ENCODE data around the gene SMIM28. TPM values are rescaled to one million over a fixed set of nuclear protein-coding genes. Genes with fewer than 3 reads are reported as not detected.
A peak's percentile ranks its signal among the peaks of the same experiment; 100 is the strongest.
"Not testable (repeated sequence)": the region's sequence is repeated elsewhere in the genome, so short reads cannot be mapped to it uniquely, and the experiment has no call there.

The SMIM28 gene
- total RNA-seq, 2 donors from 2014 or later = not detected

DNA sequence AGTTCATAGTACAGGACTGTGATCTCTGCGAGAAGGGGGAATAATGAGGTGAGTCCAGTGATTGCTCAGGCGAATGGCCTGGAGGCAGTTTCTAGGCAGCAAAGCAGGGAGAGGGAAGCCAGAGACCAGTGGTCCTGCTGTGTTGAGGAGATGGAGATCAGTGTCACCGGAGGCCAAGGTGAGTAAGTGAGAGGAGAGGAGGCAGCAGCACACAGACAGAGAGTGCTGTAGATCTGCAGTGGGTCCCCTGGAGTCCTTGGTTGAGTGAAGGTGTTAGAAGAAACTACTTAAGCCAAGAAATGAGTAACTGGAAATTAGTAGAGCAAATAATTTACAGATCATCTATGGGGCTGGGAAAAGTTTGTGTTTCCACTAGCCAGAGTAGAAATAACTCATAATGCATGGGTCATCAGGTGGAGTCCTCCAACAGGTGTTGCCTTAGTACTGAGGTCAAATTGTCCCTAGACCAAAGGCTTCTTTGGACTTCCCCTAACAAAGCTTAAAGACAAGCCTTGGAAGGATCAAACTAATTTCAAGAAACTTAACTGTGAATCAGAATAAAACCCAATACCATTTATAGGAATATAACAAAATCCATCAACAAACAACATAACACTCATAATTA, 39.9 kb downstream of the SMIM28 start:
- H3K27ac Mint-ChIP-seq = peak overlapping the region; percentile 2 to 94
- peak; percentile 70 to 89 for ATAC-seq

DNA sequence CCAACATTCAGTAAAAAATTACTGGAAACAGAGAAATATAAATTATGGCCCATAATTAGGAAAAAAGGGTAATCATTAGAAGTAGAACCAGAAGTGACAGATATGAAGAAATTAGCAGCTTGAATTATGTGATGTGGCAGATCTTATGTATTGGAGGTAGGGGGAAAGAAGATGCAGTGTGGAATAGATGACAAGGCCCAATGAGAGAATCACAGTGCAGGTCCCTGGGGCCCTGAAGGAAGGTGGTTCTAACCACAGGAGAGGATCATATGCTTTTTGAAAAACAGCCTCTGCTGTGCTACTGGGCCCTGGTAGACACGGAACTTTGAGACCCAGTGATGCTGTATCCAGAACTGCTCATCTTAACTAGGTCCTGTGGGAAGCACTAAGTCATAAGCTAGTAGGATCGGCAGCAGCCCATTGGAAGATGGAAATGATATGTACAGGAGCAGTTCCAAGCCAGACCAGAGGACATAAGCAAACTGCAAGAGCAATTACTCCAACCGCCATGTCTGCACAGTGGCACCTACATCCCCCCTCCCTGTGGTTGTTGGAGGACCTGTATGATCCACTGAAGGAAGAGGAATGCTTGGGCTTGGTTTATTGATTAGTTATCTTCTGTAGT, 40.5 kb downstream of the SMIM28 start:
- H3K36me3 Mint-ChIP-seq = peaks cover 34 to 39% of the 10 kb centered on the region in 2 donors
- ATAC-seq = peak; percentile 37 to 78
- H3K9me3 Mint-ChIP-seq = peaks cover 0 to 15% of the 10 kb centered on the region in 2 donors
- no peak for DNase-seq (ENCODE audit: low spot score in 2 of 2)
- H3K27ac Mint-ChIP-seq = peak overlapping the region in 1 of 2 donors; percentile 94

More for the DNA sequence above, 39.9 kb downstream of the SMIM28 start:
- H3K36me3 Mint-ChIP-seq = peaks cover 34 to 39% of the 10 kb centered on the region in 2 donors
- H3K9me3 Mint-ChIP-seq = peaks cover 0 to 15% of the 10 kb centered on the region in 2 donors
- peak in 1 of 2 donors; percentile 14 for DNase-seq (ENCODE audit: low spot score in 2 of 2)

DNA sequence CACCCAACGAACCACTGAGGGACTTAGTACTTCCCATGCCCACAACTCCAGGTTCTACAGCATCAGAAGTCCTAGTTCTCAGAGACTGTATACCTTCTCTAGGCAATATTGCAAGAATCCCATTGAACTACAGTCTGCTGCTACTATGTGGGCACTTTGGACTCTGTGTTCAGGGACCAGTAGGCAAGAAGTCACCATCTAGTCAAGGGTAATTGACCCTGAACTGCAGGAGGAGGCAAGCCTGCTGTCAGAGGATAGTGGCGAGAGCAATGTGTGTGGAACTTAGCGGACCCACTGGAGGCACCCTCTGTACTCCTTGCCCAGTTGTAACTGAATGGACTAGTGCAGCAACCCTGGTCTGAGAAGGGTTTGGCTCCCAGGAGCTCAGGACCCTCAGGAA, 42.1 kb downstream of the SMIM28 start:
- Mint-ChIP-seq H3K27ac (no peak overlapping the region), H3K36me3 (peaks cover 23 to 32% of the 10 kb centered on the region in 2 donors), H3K9me3 (peaks cover 0 to 15% of the 10 kb centered on the region in 2 donors)
- no peak for DNase-seq (ENCODE audit: low spot score in 2 of 2)
- no peak for ATAC-seq

DNA sequence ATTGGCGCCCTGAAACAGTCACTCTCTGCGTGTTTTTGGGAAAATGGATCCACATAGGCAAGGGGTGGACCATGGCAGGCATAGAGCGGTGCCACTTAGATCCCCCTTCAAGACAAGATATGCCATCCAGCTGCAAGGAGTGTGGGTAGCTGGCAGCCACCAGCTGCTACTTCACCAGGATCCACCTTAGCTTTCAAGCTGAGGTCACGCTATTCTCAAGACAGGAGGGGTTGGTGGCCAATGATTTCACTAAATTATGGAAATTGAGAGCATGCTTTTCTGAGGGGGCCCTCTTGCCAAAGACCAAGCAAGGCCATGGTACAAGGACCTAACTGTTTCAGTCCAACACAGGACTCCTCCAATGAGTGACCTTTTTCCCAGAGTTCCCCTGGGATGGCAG, 42.7 kb downstream of the SMIM28 start:
- Mint-ChIP-seq H3K27ac (no peak overlapping the region), H3K9me3 (peaks cover 0 to 15% of the 10 kb centered on the region in 2 donors), H3K36me3 (peaks cover 23 to 32% of the 10 kb centered on the region in 2 donors)
- DNase-seq (ENCODE audit: low spot score in 2 of 2) = no peak
- ATAC-seq = no peak

DNA sequence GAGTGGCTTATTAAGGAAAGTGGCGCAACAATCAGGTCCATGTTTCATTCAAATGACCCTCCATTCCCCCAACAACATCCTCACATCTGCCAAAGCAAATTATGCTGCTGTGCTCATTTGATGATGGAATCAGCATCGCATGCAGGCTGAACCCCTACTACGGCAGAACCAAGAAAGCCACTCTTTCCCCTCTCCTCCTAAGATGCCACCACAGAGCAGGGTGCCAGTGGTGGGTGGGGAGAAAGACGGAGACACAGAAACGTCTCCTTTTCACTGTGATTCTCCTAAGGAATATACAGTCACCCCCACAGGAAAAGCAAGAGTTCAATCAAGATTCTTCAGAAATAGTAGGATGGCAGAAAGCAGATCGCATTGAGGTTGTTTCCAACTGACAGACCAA, 43.4 kb downstream of the SMIM28 start:
- Mint-ChIP-seq H3K27ac (no peak overlapping the region), H3K36me3 (peaks cover 21 to 29% of the 10 kb centered on the region in 2 donors), H3K9me3 (peaks cover 0 to 15% of the 10 kb centered on the region in 2 donors)
- DNase-seq (ENCODE audit: low spot score in 2 of 2) (no peak), ATAC-seq (no peak)

DNA sequence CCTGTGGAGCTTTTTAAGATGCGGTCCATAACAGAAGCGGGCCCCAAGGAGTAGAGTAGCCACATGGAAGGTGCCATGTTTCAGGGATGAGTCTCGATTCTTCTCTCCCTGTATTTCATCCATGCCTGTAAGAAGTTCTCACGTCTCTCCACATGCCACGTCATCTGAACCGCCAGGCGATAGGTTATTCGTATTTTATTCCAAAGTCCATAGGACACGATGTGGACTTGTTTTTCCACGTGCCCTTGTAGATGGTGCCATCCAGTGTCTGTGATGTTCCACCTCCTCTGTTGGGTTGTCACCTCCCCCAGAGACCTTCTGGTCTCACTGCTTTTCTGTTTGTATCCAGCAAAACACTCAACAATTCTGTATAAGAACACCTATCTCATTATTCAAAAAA, 43.9 kb downstream of the SMIM28 start:
- ATAC-seq (no peak), DNase-seq (ENCODE audit: low spot score in 2 of 2) (no peak)
- H3K36me3 Mint-ChIP-seq = peaks cover 17 to 24% of the 10 kb centered on the region in 2 donors
- H3K27ac Mint-ChIP-seq = no peak overlapping the region
- peaks cover 0 to 15% of the 10 kb centered on the region in 2 donors for H3K9me3 Mint-ChIP-seq

DNA sequence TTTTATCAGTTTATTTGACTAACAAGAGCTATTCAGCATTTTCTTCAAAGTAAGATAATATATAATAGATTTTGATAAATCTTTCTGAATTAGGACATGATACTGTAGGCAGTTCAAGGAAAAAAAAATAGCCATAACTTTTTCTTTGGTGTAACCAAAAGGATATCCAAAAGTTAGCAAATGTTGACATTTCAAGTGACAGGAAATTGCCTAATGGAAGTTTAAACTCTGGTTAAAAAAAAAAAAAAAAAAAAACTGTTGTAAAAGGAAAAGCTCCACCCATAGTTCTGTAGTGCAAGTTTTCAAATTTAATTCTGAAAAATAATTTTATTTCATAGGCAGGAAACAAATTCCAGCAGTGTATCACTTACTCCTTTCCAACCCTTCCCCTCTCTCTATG, 45.2 kb downstream of the SMIM28 start:
- Mint-ChIP-seq H3K27ac (no peak overlapping the region), H3K9me3 (peaks cover 0 to 15% of the 10 kb centered on the region in 2 donors), H3K36me3 (peaks cover 15 to 17% of the 10 kb centered on the region in 2 donors)
- ATAC-seq (no peak), DNase-seq (ENCODE audit: low spot score in 2 of 2) (no peak)

DNA sequence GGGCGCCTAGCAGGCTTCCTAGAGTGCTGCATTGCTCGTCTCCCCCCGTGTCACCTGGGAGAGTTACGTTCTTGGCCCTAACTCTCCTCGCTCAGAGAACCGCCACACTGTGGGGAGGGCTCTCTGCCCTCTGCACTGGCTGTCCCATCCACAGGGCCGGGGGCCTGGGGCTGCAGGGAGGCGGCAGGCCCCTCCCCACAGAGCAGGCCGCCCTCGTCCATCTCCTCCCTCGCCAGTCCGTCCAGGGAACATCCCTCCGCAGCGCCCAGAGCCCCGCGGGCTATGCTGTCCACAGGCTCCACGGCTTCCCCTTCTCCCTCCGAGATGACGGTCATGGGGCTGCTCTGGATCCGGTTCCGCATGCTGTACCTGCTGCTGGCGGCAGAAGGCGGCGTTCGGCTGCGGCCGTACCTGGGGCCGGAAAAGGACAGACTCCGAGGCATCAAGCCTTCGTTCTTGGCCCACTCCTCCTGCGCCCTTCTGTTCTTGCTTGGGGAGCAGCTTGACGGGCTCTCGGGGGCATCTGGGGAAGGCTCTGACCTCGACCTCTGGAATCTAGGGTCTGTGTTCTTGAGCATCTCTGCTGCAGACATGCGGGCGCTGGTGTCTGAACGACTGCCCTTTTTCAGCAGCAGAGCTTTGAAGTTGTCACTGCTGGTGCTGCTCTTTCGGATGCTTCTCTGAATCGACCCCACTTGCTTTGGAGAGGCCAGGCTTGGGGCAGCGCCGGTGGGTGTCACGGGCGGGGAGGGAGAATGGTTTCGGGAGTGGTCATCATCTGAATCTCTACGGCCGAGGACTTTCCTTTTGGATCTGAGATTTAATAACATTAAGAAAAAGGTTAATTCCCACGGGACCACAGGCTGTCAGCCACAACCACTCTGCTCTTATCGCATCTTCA, 46.5 kb downstream of the SMIM28 start:
- Mint-ChIP-seq H3K36me3 (peaks cover 1 to 3% of the 10 kb centered on the region in 2 donors), H3K9me3 (peaks cover 0 to under 1% of the 10 kb centered on the region in 2 donors), H3K27ac (no peak overlapping the region)
- no peak for DNase-seq (ENCODE audit: low spot score in 2 of 2)
- ATAC-seq = no peak

DNA sequence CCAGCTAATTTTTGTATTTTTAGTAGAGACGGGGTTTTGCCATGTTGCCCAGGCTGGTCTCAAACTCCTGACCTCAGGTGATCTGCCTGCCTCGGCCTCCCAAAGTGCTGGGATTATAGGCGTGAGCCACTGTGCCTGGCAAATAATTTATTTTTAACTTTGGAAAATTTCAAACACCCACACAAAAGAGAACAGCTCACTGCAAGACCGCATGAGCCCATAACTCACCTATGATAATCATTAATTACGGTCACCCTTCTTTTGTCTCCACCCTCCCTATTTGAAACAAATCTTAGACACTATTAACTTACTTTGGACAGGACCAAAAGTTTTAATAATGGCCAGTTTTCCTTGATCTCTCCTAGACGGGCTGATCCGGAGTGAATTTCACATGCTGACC, 47.6 kb downstream of the SMIM28 start:
- ATAC-seq; H3K27ac Mint-ChIP-seq; H3K9me3 Mint-ChIP-seq; DNase-seq (ENCODE audit: low spot score in 2 of 2); H3K36me3 Mint-ChIP-seq: not testable (repeated sequence)

DNA sequence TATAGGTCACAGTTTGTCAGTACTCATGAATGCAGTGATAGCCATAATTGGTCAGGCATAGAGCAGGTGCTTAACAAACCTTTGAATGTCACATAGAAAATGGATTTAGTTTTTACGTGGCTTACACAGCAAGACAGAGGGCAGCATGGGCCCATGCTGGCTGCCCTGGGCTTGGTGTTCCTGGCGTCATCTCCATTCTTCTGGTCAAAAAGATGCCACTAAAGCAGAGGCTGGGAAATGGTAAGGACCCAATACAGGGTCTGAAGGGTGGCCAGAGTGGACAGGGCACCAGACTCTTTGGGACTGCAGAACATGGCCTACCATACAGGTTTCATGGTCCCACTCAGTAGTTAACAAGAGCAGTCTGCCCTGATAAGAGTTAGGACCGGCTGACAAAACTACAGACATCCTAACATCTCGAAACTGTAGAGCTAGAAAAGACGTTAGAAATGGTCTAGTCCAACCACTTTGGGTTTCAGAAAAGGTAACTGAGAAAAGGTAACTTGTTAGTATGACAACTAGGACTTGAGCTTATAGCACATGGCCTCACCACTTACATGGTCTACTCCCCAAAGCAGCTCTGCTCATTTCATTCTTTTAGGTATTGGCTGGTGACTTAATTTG, 48.9 kb downstream of the SMIM28 start:
- H3K36me3 Mint-ChIP-seq = no peaks in the 10 kb centered on the region
- no peak overlapping the region for H3K27ac Mint-ChIP-seq
- no peak for DNase-seq (ENCODE audit: low spot score in 2 of 2)
- no peak for ATAC-seq
- H3K9me3 Mint-ChIP-seq = no peaks in the 10 kb centered on the region

DNA sequence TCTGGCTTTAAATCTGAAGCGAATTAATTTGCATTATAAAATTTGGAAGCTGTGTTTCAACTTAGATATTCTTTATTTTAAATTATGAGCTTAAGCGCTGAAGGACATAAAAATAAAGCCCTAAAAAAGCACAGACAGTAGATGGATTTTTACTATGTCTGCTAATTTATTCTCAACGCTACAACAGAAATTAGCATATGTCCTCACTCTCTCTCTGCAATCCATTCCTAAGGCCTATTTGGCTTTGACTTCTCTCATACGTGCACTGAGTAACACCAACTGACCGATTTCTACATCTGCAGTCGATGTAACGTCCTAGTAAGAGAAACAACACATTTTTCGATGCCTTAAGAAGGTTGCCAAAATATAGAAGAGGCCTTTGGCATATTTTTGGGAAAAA, 50.0 kb downstream of the SMIM28 start:
- Mint-ChIP-seq H3K36me3 (no peaks in the 10 kb centered on the region), H3K27ac (no peak overlapping the region)
- ATAC-seq = no peak

DNA sequence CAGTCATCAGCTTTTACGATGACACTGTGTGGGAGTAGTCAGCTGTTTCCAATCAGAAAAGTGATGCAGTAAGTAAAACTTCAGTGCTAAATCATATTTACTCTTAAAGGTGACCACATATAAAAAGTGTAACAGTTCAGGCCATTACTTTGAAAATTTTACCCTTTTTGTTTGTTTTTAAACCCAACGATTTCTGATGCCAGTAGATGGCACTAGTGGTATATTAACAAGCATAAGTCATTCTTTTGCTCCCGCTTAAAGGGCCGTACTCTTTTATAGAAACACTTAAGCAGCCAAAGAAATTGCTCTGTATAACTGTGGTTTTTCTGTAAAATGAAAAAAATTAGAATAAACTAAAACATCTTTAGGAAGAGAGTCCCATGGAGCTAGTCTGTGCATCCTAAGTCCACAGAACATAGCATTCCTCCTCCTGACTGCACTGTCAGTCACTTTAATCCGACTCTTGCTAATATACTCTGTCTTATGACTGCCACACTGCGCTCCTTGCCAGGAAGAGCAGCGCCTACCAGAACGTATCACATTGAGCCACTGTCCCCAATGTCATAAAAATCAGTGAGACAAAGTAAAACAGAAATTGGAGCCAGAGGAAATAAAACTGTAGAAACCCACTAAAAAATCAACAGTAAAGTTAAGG, 51.4 kb downstream of the SMIM28 start:
- peak in 1 of 2 donors; percentile 61 for ATAC-seq
- no peaks in the 10 kb centered on the region for H3K36me3 Mint-ChIP-seq

More for the DNA sequence above, 50.0 kb downstream of the SMIM28 start:
- no peaks in the 10 kb centered on the region for H3K9me3 Mint-ChIP-seq
- DNase-seq (ENCODE audit: low spot score in 2 of 2) = no peak

DNA sequence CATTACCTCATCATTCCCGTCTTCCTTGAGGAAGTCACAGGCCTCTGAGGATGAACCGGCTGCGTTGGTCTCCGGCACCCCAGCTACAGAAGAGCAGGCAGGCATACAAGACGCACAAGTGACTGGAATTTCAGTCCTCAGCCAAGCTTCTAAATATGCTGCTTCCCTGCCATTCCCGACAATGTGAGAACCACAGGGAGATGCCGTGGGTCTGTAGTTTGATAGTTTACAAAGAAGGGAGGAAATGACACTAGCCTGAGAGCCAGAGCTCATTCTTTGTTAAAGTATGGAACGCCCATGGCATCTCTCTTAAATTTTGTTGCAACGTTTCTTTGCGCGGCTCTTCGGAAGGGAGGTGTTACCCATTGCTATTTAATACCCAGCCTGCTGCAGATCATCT, 52.1 kb downstream of the SMIM28 start:
- Mint-ChIP-seq H3K36me3 (no peaks in the 10 kb centered on the region), H3K27ac (no peak overlapping the region), H3K9me3 (no peaks in the 10 kb centered on the region)
- no peak for ATAC-seq
- no peak for DNase-seq (ENCODE audit: low spot score in 2 of 2)

More for the DNA sequence above, 51.4 kb downstream of the SMIM28 start:
- no peak overlapping the region for H3K27ac Mint-ChIP-seq
- H3K9me3 Mint-ChIP-seq = no peaks in the 10 kb centered on the region
- DNase-seq (ENCODE audit: low spot score in 2 of 2) = peak in 1 of 2 donors; percentile 13

DNA sequence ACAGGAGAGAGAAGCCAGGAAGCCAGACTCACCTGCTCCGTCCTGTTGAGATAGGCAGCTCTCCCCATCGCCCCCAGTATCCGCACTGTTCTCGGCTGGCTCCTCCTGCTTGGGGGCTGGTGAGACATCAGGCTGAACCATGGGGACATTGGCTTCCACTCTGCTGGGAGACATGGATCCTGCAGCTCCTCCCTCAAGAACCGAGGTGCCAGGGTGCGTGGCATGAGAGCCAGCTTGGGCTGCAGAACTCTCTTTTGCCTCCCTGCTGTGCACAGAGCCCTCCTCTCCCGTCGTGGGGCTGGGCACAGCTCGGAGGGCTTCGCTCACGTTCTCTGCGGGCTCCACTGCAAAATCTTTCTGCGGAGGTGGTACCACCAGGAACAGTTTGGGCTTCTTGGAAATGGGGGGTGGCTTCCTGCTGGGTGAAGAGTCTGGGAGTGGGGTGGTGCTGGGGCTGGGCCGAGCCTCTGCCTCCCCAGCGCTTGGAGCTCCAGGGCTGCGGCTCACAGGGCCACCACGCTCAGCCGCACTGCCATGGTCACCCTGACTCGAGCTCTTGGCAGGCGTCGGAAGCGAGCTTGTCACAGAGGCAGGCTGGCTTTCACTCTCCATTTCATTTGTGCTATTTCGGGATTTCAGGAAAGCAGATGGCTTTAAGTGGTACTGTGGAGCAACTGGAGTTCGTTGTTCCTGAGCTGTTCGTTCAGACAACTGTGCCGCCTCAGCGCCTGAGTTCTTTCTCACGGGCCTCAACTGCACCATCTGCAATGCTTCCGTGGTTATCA, 52.8 kb downstream of the SMIM28 start:
- Mint-ChIP-seq H3K36me3 (no peaks in the 10 kb centered on the region), H3K27ac (no peak overlapping the region), H3K9me3 (no peaks in the 10 kb centered on the region)
- DNase-seq (ENCODE audit: low spot score in 2 of 2) (no peak), ATAC-seq (no peak)

DNA sequence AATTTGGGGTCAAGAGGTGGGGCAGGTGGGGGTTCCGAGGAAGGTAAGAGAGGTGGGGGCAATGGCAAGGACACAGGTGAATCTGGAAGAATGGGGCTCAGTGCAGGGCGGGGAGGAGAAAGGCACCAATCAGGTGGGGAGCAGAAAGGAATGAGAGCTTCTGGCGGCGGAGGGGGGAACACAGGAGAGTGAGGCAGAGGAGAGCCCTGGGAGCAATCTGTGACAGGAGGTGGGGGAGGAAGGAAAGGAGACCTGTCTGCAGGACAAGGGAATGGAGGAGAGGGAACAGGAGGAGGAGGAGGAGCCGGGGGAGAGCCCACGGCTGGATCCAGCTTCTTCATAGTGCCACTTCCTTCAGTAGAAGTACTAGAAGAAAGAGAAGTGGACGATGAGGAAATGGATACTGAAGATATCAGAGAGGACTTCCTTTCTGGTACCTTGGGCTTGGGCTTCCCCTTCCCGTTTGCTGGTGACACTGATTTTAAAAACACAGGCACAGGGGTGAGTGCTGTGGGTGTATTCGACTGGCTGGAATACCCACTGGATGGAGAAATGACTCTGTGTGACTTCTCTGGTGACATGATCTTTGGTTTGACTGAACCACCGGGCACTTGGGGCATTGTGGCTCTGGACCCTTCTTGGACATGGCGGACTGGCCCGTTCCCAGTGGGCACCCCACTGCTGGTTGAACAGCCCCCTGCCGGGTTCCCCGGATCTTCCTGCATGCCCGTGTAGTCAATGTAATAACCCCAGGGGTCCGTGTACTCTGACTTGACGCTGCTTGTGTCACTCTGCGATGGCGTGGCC, 53.8 kb downstream of the SMIM28 start:
- no peak for ATAC-seq
- Mint-ChIP-seq H3K36me3 (no peaks in the 10 kb centered on the region), H3K27ac (peak overlapping the region in 1 of 2 donors; percentile 69), H3K9me3 (no peaks in the 10 kb centered on the region)
- no peak for DNase-seq (ENCODE audit: low spot score in 2 of 2)

Data from activated naive CD4-positive, alpha-beta T cell treated with anti-CD3 and anti-CD28 coated beads, Interleukin-2, amount 50 U/mL, for 72 hours (primary cell).